ENCODE measurements around the gene PRIMA1.

PRIMA1 gene

GRCh38 chr14:93778856-93779629 is 9.2 kb downstream of the PRIMA1 start:
- no peak overlapping the region for H3K9ac ChIP-seq (ENCODE audit: low read depth, low read length)
- no peaks in the 10 kb centered on the region for H3K9me3 ChIP-seq (ENCODE audit: insufficient read depth, low read depth, low read length)
- H3K4me3 ChIP-seq (ENCODE audit: low read length) = no peak overlapping the region
- H3K27ac ChIP-seq (ENCODE audit: low read depth, low read length) = no peak overlapping the region
- H3K36me3 ChIP-seq (ENCODE audit: insufficient read depth, low read length) = no peaks in the 10 kb centered on the region
- WGBS = 83% methylated on average over 17 of the region's 20 CpGs
- 0 out of 2 replicates have a peak, but pooled peaks cover 5% of the 10 kb centered on the region for H3K4me1 ChIP-seq (ENCODE audit: insufficient read depth, low read length)
- H3K27me3 ChIP-seq (ENCODE audit: insufficient read depth, low read length) = no peaks in the 10 kb centered on the region

DNA sequence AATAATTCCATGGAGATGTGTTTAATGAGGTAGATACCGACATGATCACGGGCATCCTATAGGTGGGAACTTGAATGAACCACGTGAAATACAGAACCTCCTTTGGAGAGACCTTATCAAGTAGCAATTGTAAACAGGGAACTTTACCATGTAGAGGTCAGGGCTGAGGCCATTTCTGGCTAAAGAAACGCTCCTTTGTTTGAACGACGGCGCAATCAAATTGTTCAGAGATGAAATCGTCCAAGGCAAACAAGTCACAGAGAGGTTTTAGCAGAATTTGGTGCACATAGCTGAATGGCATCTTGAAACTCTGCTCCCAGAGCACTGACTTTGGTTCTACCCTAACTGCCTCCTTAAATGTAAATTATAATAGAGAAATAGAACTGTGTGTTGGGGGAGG is 9.8 kb downstream of the PRIMA1 start:
- Histone ChIP-seq H3K4me1 (ENCODE audit: insufficient read depth, low read length) (0 out of 2 replicates have a peak, but pooled peaks cover 5% of the 10 kb centered on the region), H3K4me3 (ENCODE audit: low read length) (no peak overlapping the region), H3K27me3 (ENCODE audit: insufficient read depth, low read length) (no peaks in the 10 kb centered on the region), H3K27ac (ENCODE audit: low read depth, low read length) (no peak overlapping the region), H3K9ac (ENCODE audit: low read depth, low read length) (no peak overlapping the region), H3K9me3 (ENCODE audit: insufficient read depth, low read depth, low read length) (no peaks in the 10 kb centered on the region), H3K36me3 (ENCODE audit: insufficient read depth, low read length) (no peaks in the 10 kb centered on the region)
- 95% methylated on average over 8 of the region's 8 CpGs for WGBS

DNA sequence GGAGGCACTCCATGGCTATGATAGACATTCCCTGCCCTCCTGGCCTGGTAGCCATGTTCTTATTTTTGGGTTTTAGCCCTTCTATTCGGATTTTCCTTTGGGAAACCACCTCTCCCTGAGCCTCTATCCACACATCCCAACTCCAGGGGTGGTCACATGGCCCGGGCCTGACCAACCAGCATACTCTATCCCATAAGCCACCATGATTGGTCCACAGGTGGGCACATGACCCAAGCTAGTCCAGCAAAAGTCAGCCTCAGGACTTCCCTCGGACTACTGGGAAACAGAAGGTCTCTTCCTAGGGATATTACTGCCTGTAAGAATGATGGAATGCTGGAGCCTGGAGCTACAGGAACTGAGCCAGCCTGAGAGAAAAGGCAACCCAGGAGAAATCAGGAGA is 12.5 kb downstream of the PRIMA1 start:
- no peaks in the 10 kb centered on the region for H3K36me3 ChIP-seq (ENCODE audit: insufficient read depth, low read length)
- H3K27ac ChIP-seq (ENCODE audit: low read depth, low read length) = no peak overlapping the region
- H3K9me3 ChIP-seq (ENCODE audit: insufficient read depth, low read depth, low read length) = no peaks in the 10 kb centered on the region
- 87% methylated on average over 3 of the region's 3 CpGs for WGBS
- H3K4me1 ChIP-seq (ENCODE audit: insufficient read depth, low read length) = 0 out of 2 replicates have a peak, but pooled peaks cover 5% of the 10 kb centered on the region
- H3K9ac ChIP-seq (ENCODE audit: low read depth, low read length) = no peak overlapping the region
- H3K27me3 ChIP-seq (ENCODE audit: insufficient read depth, low read length) = no peaks in the 10 kb centered on the region
- no peak overlapping the region for H3K4me3 ChIP-seq (ENCODE audit: low read length)

DNA sequence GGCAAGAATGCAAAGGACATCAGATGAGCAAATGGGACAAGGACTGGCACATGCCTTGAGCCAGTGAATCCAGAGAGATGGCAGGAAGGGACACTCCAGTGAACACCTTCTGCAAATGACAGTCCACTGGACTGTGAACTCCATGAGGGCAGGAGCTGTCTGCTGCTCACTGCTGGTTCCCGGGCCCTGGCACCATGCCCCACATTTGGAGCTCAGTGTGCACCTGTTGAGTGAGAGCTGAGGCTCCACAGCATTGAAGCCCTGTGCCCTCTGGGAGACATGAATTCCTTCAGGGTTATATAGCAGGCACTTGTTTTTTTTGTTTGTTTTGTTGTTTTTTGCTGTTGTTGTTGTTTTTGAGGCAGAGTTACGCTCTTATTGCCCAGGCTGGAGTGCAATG is 13.1 kb downstream of the PRIMA1 start:
- Histone ChIP-seq H3K27me3 (ENCODE audit: insufficient read depth, low read length) (no peaks in the 10 kb centered on the region), H3K36me3 (ENCODE audit: insufficient read depth, low read length) (no peaks in the 10 kb centered on the region), H3K27ac (ENCODE audit: low read depth, low read length) (no peak overlapping the region), H3K4me3 (ENCODE audit: low read length) (no peak overlapping the region), H3K4me1 (ENCODE audit: insufficient read depth, low read length) (0 out of 2 replicates have a peak, but pooled peaks cover 5% of the 10 kb centered on the region), H3K9me3 (ENCODE audit: insufficient read depth, low read depth, low read length) (no peaks in the 10 kb centered on the region), H3K9ac (ENCODE audit: low read depth, low read length) (no peak overlapping the region)
- WGBS = 95% methylated on average over 2 of the region's 2 CpGs

DNA sequence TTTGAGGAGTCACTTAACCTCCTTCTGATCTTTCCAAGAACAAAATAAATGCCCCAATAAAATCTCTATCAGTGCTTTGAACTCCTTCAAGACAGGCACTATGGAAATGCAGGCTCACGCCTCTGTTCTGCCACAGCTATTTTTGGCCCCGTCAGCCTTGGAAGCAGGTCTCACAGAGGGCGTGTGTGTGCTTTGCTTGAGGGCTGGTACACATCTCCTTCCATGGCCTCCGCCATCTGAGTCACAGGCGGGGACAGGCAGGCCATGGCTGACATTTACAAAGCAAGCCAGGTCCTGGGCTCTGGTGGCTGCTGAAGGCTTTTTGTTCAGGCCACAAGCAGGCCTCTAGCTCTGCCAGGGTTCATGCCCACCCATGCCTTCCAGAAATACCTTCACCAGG is 16.0 kb downstream of the PRIMA1 start:
- WGBS = 92% methylated on average over 5 of the region's 5 CpGs
- H3K36me3 ChIP-seq (ENCODE audit: insufficient read depth, low read length) = no peaks in the 10 kb centered on the region
- no peak overlapping the region for H3K27ac ChIP-seq (ENCODE audit: low read depth, low read length)
- H3K4me3 ChIP-seq (ENCODE audit: low read length) = no peak overlapping the region
- no peaks in the 10 kb centered on the region for H3K27me3 ChIP-seq (ENCODE audit: insufficient read depth, low read length)
- no peak overlapping the region for H3K9ac ChIP-seq (ENCODE audit: low read depth, low read length)
- H3K9me3 ChIP-seq (ENCODE audit: insufficient read depth, low read depth, low read length) = no peaks in the 10 kb centered on the region
- 0 out of 2 replicates have a peak, but pooled peaks cover 5% of the 10 kb centered on the region for H3K4me1 ChIP-seq (ENCODE audit: insufficient read depth, low read length)

DNA sequence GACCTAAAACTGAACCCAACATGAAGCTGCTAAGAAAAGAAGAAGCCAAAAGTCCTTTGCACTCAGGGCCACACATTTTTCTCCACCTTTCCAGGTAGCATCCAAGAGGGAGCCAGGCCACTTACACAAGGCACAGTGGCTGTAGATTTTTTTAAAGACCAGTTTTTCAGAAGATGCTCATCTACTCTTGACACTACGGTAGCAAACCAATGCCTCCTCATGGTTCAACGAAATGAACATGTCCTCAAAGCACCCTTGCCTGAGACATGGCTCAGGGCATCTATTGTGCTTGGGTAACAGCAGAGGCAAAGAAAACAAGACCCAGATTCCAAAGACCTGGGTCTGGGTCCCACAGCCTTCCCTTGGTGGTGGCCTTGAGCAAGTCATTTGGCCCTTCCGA is 22.3 kb downstream of the PRIMA1 start:
- H3K27ac ChIP-seq (ENCODE audit: low read depth, low read length) = no peak overlapping the region
- 57% methylated on average over 3 of the region's 3 CpGs for whole genome bisulfite sequencing

DNA sequence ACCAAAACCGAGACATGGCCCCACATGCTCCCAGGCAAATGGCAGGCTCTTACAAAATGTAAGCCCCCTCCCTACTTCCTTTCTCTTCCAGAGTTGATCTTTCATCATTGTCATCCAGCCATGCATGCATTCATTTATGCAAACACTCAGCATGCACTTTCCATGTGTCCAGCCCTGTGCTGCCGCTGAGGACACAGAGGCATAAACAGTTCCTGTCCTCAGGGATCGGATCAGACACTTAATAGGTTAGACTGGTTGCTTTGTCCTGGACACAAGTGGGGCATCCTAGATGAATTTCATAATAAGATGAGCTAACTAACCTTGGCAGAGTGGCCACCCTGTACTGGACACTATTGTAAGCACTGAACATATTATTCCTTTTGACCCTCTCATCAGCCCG is 23.1 kb downstream of the PRIMA1 start:
- no peaks in the 10 kb centered on the region; the same call in 1 of the 2 replicates for H3K4me1 ChIP-seq (ENCODE audit: insufficient read depth, low read length)
- no peak overlapping the region for H3K9ac ChIP-seq (ENCODE audit: low read depth, low read length)
- no peaks in the 10 kb centered on the region for H3K27me3 ChIP-seq (ENCODE audit: insufficient read depth, low read length)
- no peaks in the 10 kb centered on the region for H3K9me3 ChIP-seq (ENCODE audit: insufficient read depth, low read depth, low read length)
- H3K4me3 ChIP-seq (ENCODE audit: low read length) = no peak overlapping the region
- H3K36me3 ChIP-seq (ENCODE audit: insufficient read depth, low read length) = no peaks in the 10 kb centered on the region
- no peak overlapping the region for H3K27ac ChIP-seq (ENCODE audit: low read depth, low read length)
- 94% methylated on average over 4 of the region's 4 CpGs for WGBS

More for the DNA sequence above, 22.3 kb downstream of the PRIMA1 start:
- Histone ChIP-seq H3K4me3 (ENCODE audit: low read length) (no peak overlapping the region), H3K36me3 (ENCODE audit: insufficient read depth, low read length) (no peaks in the 10 kb centered on the region), H3K4me1 (ENCODE audit: insufficient read depth, low read length) (no peaks in the 10 kb centered on the region; the same call in 1 of the 2 replicates), H3K9me3 (ENCODE audit: insufficient read depth, low read depth, low read length) (no peaks in the 10 kb centered on the region), H3K9ac (ENCODE audit: low read depth, low read length) (no peak overlapping the region), H3K27me3 (ENCODE audit: insufficient read depth, low read length) (no peaks in the 10 kb centered on the region)

- Histone ChIP-seq H3K27me3 (ENCODE audit: insufficient read depth, low read length) (no peaks in the 10 kb centered on the region), H3K36me3 (ENCODE audit: insufficient read depth, low read length) (no peaks in the 10 kb centered on the region), H3K9ac (ENCODE audit: low read depth, low read length) (no peak overlapping the region), H3K9me3 (ENCODE audit: insufficient read depth, low read depth, low read length) (no peaks in the 10 kb centered on the region), H3K4me1 (ENCODE audit: insufficient read depth, low read length) (no peaks in the 10 kb centered on the region; the same call in 1 of the 2 replicates), H3K27ac (ENCODE audit: low read depth, low read length) (no peak overlapping the region), H3K4me3 (ENCODE audit: low read length) (no peak overlapping the region)
- 79% methylated on average over 8 of the region's 8 CpGs for WGBS
Observed at GRCh38 chr14:93764211-93764659, 24.1 kb downstream of the PRIMA1 start.

DNA sequence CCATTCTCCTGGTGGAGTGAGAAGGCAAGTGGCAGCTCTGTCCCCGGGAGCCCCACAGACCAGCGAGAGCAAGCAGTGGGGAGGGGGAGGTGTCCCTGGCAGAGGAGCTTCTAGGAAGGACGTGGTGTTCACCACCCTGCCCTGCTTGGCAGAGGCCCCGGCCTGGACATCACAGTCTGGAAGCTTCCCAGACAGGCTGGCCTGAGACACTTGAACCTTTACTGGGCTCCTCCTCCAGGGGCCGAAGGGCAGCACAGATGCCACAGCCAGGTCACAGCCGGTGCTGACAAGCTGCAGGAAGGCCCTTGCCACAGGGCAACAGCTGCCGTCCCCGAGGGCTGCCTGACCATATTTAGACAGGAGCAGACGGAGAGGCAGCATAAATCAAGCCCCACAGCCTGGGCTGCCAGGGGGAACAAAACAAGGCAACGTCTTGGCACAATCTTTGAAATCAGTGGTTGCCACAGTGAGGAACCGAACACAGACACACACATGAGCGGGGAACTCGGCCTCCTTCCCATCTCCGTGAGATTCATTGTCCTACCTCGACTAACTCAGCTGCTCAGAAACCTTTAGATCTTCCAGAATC is 28.5 kb downstream of the PRIMA1 start:
- Histone ChIP-seq H3K4me3 (ENCODE audit: low read length) (no peak overlapping the region), H3K36me3 (ENCODE audit: insufficient read depth, low read length) (no peaks in the 10 kb centered on the region), H3K9me3 (ENCODE audit: insufficient read depth, low read depth, low read length) (no peaks in the 10 kb centered on the region), H3K27ac (ENCODE audit: low read depth, low read length) (no peak overlapping the region), H3K9ac (ENCODE audit: low read depth, low read length) (no peak overlapping the region), H3K4me1 (ENCODE audit: insufficient read depth, low read length) (no peaks in the 10 kb centered on the region; the same call in 1 of the 2 replicates), H3K27me3 (ENCODE audit: insufficient read depth, low read length) (no peaks in the 10 kb centered on the region)
- 86% methylated on average over 15 of the region's 15 CpGs for WGBS

GRCh38 chr14:93757206-93757605 is 31.1 kb downstream of the PRIMA1 start:
- no peak overlapping the region for H3K27ac ChIP-seq (ENCODE audit: low read depth, low read length)
- no peaks in the 10 kb centered on the region for H3K4me1 ChIP-seq (ENCODE audit: insufficient read depth, low read length)
- no peaks in the 10 kb centered on the region for H3K27me3 ChIP-seq (ENCODE audit: insufficient read depth, low read length)
- 94% methylated on average over 12 of the region's 12 CpGs for WGBS
- no peaks in the 10 kb centered on the region for H3K9me3 ChIP-seq (ENCODE audit: insufficient read depth, low read depth, low read length)
- no peaks in the 10 kb centered on the region for H3K36me3 ChIP-seq (ENCODE audit: insufficient read depth, low read length)
- H3K4me3 ChIP-seq (ENCODE audit: low read length) = no peak overlapping the region
- no peak overlapping the region for H3K9ac ChIP-seq (ENCODE audit: low read depth, low read length)

- H3K4me1 ChIP-seq (ENCODE audit: insufficient read depth, low read length) = no peaks in the 10 kb centered on the region
- H3K27me3 ChIP-seq (ENCODE audit: insufficient read depth, low read length) = no peaks in the 10 kb centered on the region
- WGBS = 95% methylated on average over 8 of the region's 8 CpGs
- no peak overlapping the region for H3K27ac ChIP-seq (ENCODE audit: low read depth, low read length)
- H3K4me3 ChIP-seq (ENCODE audit: low read length) = no peak overlapping the region
- H3K9me3 ChIP-seq (ENCODE audit: insufficient read depth, low read depth, low read length) = no peaks in the 10 kb centered on the region
- no peak overlapping the region for H3K9ac ChIP-seq (ENCODE audit: low read depth, low read length)
- H3K36me3 ChIP-seq (ENCODE audit: insufficient read depth, low read length) = no peaks in the 10 kb centered on the region
Observed at GRCh38 chr14:93753647-93754046, 34.6 kb downstream of the PRIMA1 start.

Data from HUES64 (cell line).